Colonic mucosa (tissue), 4 donors: ENCODE measurements around the gene MEIKIN. TPM values are rescaled to one million over a fixed set of nuclear protein-coding genes. Genes with fewer than 3 reads are reported as not detected.
"Not testable (repeated sequence)": the region's sequence is repeated elsewhere in the genome, so short reads cannot be mapped to it uniquely, and the experiment has no call there.

Source experiments
- DNase-seq: peaks from one replicate; pipeline ENCODE4 v3.0.0-alpha.2; 2020
- H3K27ac ChIP-seq: fragments of 200-600 bp; one replicate; pipeline ENCODE4 v1.8.0; 2021
- H3K27me3 ChIP-seq: fragments of 200-600 bp; one replicate; pipeline ENCODE4 v1.8.0; 2021
- H3K36me3 ChIP-seq: fragments of 200-600 bp; one replicate; pipeline ENCODE4 v1.8.0; 2021
- H3K4me1 ChIP-seq: fragments of 200-600 bp; one replicate; pipeline ENCODE4 v1.8.0; 2021; ENCODE audit warnings: mild to moderate bottlenecking
- H3K4me3 ChIP-seq: fragments of 200-600 bp; one replicate; pipeline ENCODE4 v1.8.0; 2021
- H3K9ac ChIP-seq, 2 donors: one replicate each; pipeline ENCODE4 v1.7.0; 2013; ENCODE audit warnings: control low read depth in 2 of 2, low read depth in 2 of 2, low read length in 2 of 2
- H3K9me3 ChIP-seq: fragments of 200-600 bp; one replicate; pipeline ENCODE4 v1.8.0; 2021
- intact Hi-C: fragments of 100-400 bp; cut with DNase I; formaldehyde crosslinking; loops from one replicate; pipeline ENCODE4 v1.14.1; 2022
- total RNA-seq, 2 donors: library from RNA; stranded (reverse); fragmentation: NEBNext Ultra II Directional in 1 of 2; extraction: Animal tissue kit (Norgen Biotek cat#: 25700) in 1 of 2; gene quantifications; one replicate each; pipeline ENCODE4 v1.2.1, GENCODE V29; 2021
- TF ChIP-seq, protein P1 (sequence below): fragments of 200-600 bp; IDR thresholded peaks from one replicate; pipeline ENCODE4 v1.8.0; 2022; ENCODE audit warnings: antibody characterized with exemption, mild to moderate bottlenecking
- donor health status: healthy.
- donor health status: DM: no; HTN: no; CAD: no.
- donor health status: DM: no; HTN: no; CAD: no.

Gene MEIKIN
- total RNA-seq, 2 donors from 2014 or later, result not detected

DNA sequence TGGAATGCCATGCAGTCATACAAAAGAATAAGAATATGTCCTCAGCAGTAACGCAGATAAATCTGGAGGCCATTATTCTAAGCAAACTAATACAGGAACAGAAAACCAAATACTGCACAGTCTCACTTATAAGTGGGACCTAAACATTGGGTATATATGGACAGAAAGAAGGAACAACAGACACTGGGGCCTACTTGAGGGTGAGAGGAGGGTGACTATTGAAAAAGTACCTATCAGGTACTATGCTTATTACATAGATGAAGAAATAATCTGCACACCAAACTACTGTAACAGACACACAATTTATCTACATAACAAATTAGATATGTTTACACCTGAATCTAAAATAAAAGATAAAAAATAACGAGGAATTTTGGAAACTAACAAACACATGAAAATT, 38.8 kb downstream of the MEIKIN start:
- Histone ChIP-seq H3K27me3 (no peaks in the 10 kb centered on the region), H3K36me3 (no peaks in the 10 kb centered on the region), H3K4me3 (no peak overlapping the region), H3K27ac (no peak overlapping the region), H3K4me1 (no peaks in the 10 kb centered on the region), H3K9me3 (no peaks in the 10 kb centered on the region), H3K9ac (no peak overlapping the region)
- intact Hi-C loops, result no loop called here
- no peak for DNase-seq
- TF ChIP-seq, protein P1, sequence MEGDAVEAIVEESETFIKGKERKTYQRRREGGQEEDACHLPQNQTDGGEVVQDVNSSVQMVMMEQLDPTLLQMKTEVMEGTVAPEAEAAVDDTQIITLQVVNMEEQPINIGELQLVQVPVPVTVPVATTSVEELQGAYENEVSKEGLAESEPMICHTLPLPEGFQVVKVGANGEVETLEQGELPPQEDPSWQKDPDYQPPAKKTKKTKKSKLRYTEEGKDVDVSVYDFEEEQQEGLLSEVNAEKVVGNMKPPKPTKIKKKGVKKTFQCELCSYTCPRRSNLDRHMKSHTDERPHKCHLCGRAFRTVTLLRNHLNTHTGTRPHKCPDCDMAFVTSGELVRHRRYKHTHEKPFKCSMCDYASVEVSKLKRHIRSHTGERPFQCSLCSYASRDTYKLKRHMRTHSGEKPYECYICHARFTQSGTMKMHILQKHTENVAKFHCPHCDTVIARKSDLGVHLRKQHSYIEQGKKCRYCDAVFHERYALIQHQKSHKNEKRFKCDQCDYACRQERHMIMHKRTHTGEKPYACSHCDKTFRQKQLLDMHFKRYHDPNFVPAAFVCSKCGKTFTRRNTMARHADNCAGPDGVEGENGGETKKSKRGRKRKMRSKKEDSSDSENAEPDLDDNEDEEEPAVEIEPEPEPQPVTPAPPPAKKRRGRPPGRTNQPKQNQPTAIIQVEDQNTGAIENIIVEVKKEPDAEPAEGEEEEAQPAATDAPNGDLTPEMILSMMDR, result no peak

DNA sequence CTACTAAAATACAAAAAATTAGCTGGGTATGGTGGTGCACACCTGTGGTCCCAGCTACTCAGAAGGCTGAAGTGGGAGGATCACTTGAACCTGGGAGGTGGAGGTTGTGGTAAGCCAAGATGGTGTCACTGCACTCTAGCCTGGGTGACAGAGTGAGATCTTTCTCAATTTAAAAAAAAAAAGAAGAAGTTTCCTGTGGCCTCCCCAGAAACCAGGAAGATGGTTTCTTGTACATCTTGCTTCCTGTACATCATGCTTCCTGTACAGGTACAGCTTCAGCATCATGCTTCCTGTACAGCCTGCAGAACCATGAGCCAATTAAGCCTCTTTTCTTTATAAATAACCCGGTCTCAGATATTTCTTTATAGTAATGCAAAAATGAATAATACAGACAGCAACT, 43.2 kb downstream of the MEIKIN start:
- H3K4me3 ChIP-seq, H3K36me3 ChIP-seq, H3K9ac ChIP-seq, H3K4me1 ChIP-seq, intact Hi-C loops, H3K27me3 ChIP-seq, H3K27ac ChIP-seq, DNase-seq, H3K9me3 ChIP-seq: not testable (repeated sequence)

DNA sequence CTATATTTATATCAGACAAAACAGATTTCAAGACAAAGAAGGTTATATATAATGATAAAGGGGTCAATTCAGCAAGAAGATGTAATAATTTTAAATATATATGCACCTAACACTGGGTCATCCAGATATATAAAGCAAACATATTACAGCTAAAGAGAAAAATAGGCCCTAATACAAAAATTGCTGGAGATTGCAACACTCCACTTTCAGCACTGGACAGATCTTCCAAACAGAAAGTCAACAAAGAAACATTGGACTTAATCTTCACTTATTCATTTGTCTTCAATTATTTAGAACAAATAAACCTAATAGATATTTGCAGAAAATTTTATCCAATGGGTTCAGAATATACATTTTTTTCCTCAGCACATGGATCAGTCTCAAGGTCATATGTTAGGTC, 45.8 kb downstream of the MEIKIN start:
- no peak overlapping the region for H3K4me3 ChIP-seq
- no peaks in the 10 kb centered on the region for H3K9me3 ChIP-seq
- TF ChIP-seq, protein P1, result no peak
- no peak for DNase-seq
- no peaks in the 10 kb centered on the region for H3K4me1 ChIP-seq
- intact Hi-C loops, result no loop called here
- H3K9ac ChIP-seq, result no peak overlapping the region
- no peaks in the 10 kb centered on the region for H3K27me3 ChIP-seq
- H3K36me3 ChIP-seq, result no peaks in the 10 kb centered on the region
- H3K27ac ChIP-seq, result no peak overlapping the region

DNA sequence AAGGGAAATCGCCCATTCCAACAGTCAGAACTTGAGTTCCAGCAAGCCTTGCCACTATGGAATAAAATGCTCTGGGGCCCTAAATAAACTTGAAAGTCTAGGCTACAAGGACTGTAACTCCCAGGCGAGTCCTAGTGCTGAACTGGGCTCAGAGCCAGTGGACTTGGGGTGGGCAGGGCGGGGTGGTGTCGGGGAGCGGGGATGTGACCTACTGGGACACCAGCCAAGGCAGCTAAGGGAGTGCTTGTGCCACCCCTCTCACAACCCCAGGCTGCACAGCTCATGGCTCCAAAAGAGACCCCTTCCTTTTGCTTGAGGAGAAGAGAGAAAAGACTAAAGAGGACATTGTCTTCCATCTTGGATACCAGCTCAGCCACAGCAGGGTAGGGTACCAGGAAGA, 61.5 kb downstream of the MEIKIN start:
- DNase-seq, result no peak
- TF ChIP-seq, protein P1, result no peak

DNA sequence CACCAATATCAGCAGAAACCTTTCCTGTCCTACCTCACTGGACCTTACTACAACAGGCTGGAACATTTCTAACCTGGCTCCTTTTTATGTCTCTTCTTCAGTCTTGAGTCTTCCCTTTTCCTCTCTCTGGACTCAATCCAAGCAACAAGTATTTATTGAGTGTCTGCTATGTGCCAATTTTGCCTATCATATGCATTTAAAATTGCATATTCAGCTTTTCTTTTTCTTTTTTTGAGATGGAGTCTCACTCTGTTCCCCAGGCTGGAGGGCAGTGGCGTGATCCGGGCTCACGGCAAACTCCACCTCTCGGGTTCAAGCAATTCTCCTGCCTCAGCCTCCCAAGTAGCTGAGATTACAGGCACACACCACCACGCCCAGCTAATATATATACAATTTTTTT, 65.8 kb downstream of the MEIKIN start:
- Histone ChIP-seq H3K4me1 (no peaks in the 10 kb centered on the region), H3K27me3 (no peaks in the 10 kb centered on the region), H3K9ac (no peak overlapping the region), H3K4me3 (no peak overlapping the region), H3K36me3 (no peaks in the 10 kb centered on the region), H3K27ac (no peak overlapping the region), H3K9me3 (no peaks in the 10 kb centered on the region)
- no peak for DNase-seq
- TF ChIP-seq, protein P1, result no peak
- intact Hi-C loops, result no loop called here

More for the DNA sequence above, 61.5 kb downstream of the MEIKIN start:
- intact Hi-C loops, result no loop called here
- Histone ChIP-seq H3K9me3 (no peaks in the 10 kb centered on the region), H3K9ac (no peak overlapping the region), H3K4me3 (no peak overlapping the region), H3K27ac (no peak overlapping the region), H3K27me3 (no peaks in the 10 kb centered on the region), H3K4me1 (no peaks in the 10 kb centered on the region), H3K36me3 (no peaks in the 10 kb centered on the region)

DNA sequence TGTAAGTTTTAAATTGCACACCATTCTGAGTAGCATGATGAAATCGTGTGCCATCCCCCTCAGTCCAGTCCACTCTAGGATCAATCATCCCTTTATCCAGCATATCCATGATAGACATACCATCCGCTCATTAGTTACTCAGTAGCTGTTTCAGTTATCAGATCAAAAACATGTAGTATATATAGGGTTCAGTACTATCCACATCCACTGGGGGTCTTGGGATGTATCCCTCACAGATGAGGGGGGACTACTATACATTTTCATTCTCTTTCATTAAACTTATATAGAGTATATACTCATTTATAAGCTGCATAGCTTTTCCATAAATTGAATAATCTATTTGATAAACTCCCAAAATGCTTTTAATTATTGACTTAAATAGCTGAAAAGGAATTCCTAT, 67.6 kb downstream of the MEIKIN start:
- intact Hi-C loops, result no loop called here
- no peaks in the 10 kb centered on the region for H3K36me3 ChIP-seq

DNA sequence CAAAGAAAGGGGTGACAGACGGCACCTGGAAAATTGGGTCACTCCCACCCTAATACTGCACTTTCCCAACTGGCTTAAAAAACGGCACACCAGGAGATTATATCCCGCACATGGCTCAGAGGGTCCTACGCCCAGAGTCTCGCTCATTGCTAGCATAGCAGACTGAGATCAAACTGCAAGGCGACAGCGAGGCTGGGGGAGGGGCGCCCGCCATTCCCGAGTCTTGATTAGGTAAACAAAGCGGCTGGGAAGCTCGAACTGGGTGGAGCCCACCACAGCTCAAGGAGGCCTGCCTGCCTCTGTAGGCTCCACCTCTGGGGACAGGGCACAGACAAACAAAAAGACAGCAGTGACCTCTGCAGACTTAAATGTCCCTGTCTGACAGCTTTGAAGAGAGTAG, 74.2 kb downstream of the MEIKIN start:
- intact Hi-C loops, H3K4me3 ChIP-seq, H3K36me3 ChIP-seq, H3K27ac ChIP-seq, H3K27me3 ChIP-seq, H3K4me1 ChIP-seq, DNase-seq, H3K9me3 ChIP-seq, H3K9ac ChIP-seq: not testable (repeated sequence)

More for the DNA sequence above, 67.6 kb downstream of the MEIKIN start:
- no peaks in the 10 kb centered on the region for H3K4me1 ChIP-seq
- DNase-seq, result no peak
- no peaks in the 10 kb centered on the region for H3K27me3 ChIP-seq
- H3K4me3 ChIP-seq, result no peak overlapping the region
- H3K9me3 ChIP-seq, result no peaks in the 10 kb centered on the region
- TF ChIP-seq, protein P1, result no peak
- no peak overlapping the region for H3K27ac ChIP-seq
- no peak overlapping the region for H3K9ac ChIP-seq
